HG03457 (cell line): ENCODE data around the gene IGFL3.

Source experiments
- ATAC-seq: cut with Tn5 transposase; IDR thresholded peaks from one replicate; pipeline ENCODE4 v1.9.1; 2021; ENCODE audit warnings: moderate number of reproducible peaks; ENCODE audit not compliant: unreplicated experiment

IGFL3 gene

DNA sequence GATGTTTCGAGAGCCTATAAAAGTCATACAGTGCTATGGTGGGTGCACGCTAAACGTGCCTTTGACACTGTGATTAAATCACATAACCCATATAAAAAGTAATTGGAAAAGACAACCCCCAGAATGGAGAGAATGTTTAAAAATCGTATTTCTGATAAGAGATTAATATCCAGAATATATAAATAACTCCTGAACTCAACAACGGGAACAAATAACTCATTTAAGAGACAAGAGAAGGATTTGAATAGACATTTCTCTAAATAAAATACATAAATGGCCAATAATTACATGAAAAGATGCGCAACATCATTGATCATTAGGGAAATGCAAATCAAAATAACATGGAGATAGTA lies 46.7 kb downstream of the IGFL3 start:
- ATAC-seq, result no peak

GRCh38 chr19:46076951-46077814 lies 47.3 kb downstream of the IGFL3 start:
- ATAC-seq, result no peak

- no peak for ATAC-seq
Measured at GRCh38 chr19:46076031-46076880, 48.2 kb downstream of the IGFL3 start.

GRCh38 chr19:46073268-46073922 lies 51.1 kb downstream of the IGFL3 start:
- no peak for ATAC-seq
